ENCODE measurements around the gene PTGDR2.

The PTGDR2 gene

DNA sequence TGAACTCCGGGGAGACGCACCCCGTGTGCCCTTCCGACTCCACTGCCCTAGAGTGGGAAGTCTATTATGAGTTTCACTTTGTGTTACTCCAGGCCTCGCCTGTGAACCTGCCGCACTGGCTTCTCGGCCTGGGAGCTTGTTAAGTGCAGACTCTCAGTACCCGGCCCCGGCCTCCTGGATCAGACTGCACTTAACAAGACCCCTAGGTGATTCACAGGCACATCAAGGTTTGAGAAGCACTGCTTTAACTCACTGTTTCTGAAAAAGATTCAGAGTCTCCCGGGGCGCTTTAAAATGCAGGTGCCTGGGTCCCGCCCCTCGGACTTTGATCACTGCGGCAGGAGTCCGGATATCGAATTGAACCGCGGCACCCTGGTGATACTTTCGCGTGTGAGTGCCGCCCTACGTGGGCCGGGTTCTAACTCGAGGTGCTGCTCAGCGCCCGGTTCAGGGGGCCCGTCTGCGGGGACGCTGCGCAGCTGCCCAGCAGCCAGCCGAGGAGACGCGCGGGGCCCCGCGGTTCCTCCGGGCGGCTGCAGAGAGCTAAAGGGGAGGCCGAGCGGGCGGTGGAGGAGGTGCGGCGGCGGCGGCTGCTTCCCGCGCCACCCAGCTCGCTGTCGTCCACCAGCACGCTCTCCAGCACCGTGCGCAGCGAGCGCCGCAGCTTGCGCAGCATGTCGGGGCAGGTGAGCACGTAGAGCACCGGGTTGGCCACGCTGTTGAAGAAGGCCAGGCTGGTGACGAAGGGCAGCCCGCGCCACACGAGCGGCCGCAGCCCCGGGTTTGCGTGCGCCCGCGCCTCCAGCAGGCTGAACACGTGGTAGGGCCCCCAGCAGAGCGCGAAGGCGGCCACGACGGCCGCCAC is 3.4 kb downstream of the PTGDR2 start:
- no peak for DNase-seq (ENCODE audit: low read depth in 1 of 2, low spot score in 1 of 2)
- no peak for TF ChIP-seq SPI1 (IDR thresholded peaks at IDR 0.05; ENCODE audit: borderline replicate concordance, low read depth)
- TF ChIP-seq, protein P1, sequence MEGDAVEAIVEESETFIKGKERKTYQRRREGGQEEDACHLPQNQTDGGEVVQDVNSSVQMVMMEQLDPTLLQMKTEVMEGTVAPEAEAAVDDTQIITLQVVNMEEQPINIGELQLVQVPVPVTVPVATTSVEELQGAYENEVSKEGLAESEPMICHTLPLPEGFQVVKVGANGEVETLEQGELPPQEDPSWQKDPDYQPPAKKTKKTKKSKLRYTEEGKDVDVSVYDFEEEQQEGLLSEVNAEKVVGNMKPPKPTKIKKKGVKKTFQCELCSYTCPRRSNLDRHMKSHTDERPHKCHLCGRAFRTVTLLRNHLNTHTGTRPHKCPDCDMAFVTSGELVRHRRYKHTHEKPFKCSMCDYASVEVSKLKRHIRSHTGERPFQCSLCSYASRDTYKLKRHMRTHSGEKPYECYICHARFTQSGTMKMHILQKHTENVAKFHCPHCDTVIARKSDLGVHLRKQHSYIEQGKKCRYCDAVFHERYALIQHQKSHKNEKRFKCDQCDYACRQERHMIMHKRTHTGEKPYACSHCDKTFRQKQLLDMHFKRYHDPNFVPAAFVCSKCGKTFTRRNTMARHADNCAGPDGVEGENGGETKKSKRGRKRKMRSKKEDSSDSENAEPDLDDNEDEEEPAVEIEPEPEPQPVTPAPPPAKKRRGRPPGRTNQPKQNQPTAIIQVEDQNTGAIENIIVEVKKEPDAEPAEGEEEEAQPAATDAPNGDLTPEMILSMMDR (IDR thresholded peaks at IDR 0.05; ENCODE audit: insufficient read depth, low read length) = no peak
- TF ChIP-seq, protein P2, sequence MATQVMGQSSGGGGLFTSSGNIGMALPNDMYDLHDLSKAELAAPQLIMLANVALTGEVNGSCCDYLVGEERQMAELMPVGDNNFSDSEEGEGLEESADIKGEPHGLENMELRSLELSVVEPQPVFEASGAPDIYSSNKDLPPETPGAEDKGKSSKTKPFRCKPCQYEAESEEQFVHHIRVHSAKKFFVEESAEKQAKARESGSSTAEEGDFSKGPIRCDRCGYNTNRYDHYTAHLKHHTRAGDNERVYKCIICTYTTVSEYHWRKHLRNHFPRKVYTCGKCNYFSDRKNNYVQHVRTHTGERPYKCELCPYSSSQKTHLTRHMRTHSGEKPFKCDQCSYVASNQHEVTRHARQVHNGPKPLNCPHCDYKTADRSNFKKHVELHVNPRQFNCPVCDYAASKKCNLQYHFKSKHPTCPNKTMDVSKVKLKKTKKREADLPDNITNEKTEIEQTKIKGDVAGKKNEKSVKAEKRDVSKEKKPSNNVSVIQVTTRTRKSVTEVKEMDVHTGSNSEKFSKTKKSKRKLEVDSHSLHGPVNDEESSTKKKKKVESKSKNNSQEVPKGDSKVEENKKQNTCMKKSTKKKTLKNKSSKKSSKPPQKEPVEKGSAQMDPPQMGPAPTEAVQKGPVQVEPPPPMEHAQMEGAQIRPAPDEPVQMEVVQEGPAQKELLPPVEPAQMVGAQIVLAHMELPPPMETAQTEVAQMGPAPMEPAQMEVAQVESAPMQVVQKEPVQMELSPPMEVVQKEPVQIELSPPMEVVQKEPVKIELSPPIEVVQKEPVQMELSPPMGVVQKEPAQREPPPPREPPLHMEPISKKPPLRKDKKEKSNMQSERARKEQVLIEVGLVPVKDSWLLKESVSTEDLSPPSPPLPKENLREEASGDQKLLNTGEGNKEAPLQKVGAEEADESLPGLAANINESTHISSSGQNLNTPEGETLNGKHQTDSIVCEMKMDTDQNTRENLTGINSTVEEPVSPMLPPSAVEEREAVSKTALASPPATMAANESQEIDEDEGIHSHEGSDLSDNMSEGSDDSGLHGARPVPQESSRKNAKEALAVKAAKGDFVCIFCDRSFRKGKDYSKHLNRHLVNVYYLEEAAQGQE (IDR thresholded peaks at IDR 0.05; ENCODE audit: insufficient replicate concordance, low read depth) = no peak
- no peak for TF ChIP-seq POLR2AphosphoS5 (IDR thresholded peaks at IDR 0.05; ENCODE audit: low read depth)
- TF ChIP-seq GABPA (IDR thresholded peaks at IDR 0.05; ENCODE audit: low read depth) = no peak
- Histone ChIP-seq H3K27me3 (ENCODE audit: insufficient read depth, poor library complexity, severe bottlenecking) (no peaks in the 10 kb centered on the region), H3K27ac (replicated peaks) (no peak overlapping the region), H3K4me3 (replicated peaks; ENCODE audit: insufficient read depth, low read length) (no peak overlapping the region)

DNA sequence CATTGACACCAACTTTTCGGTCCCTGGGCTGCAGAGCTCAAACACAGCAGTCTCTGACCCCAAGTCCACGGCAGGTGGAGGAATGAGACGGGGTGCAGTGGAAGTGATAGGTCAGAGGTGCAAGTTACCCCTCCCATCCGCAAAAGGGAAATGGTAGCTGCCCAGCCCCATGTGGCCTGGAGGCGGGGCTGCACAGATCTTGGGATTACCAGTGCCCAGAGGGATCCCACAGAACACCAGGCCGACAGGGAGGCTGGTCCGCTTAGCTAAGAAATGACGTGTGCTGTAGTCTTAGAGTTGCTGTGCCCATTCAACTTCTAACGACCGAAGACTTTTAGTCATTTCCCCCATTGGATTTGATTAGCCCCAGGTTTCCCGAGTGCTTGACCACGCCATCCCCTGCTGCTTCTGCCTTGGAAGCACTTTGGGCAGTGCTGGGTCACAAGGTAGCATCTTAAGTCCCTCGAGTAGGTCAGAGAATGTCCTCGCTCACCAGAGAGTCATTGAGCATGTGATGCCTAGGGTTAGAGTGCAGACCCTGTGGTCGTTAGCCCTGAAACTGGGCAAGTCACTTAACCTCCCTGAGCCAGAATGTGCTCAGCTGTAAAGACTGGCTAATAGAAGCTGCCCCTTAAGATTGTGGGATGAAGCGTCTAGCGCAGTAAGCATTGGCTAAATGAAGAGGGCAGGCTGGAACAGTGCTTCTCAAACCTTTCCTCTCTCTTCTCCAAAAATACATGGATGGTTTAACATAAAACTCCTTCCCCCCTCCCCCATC is 4.2 kb downstream of the PTGDR2 start:
- no peak overlapping the region for H3K27ac ChIP-seq (replicated peaks)

More for the DNA sequence above, 4.2 kb downstream of the PTGDR2 start:
- H3K4me3 ChIP-seq (replicated peaks; ENCODE audit: insufficient read depth, low read length) = no peak overlapping the region
- TF ChIP-seq POLR2AphosphoS5 (IDR thresholded peaks at IDR 0.05; ENCODE audit: low read depth) (no peak), GABPA (IDR thresholded peaks at IDR 0.05; ENCODE audit: low read depth) (no peak)
- TF ChIP-seq, protein P2 (IDR thresholded peaks at IDR 0.05; ENCODE audit: insufficient replicate concordance, low read depth) = no peak
- TF ChIP-seq, protein P1 (IDR thresholded peaks at IDR 0.05; ENCODE audit: insufficient read depth, low read length) = no peak
- H3K27me3 ChIP-seq (ENCODE audit: insufficient read depth, poor library complexity, severe bottlenecking) = no peaks in the 10 kb centered on the region
- no peak for DNase-seq (ENCODE audit: low read depth in 1 of 2, low spot score in 1 of 2)

Data from HL-60 (cell line).